PC-9 (cell line): ENCODE measurements around the gene SEL1L3.

Source experiments
- CTCF ChIP-seq: fragments of 200-600 bp; sonication (generic); conservative IDR thresholded peaks from 2 replicates; pipeline ENCODE4 v1.6.1; 2017; ENCODE audit warnings: mixed run types, antibody characterized with exemption, mild to moderate bottlenecking, moderate library complexity
- EZH2 ChIP-seq: fragments of 200-600 bp; sonication (generic); IDR thresholded peaks from 2 replicates; pipeline ENCODE4 v1.8.0; 2017; ENCODE audit warnings: antibody characterized with exemption, low read depth

DNA sequence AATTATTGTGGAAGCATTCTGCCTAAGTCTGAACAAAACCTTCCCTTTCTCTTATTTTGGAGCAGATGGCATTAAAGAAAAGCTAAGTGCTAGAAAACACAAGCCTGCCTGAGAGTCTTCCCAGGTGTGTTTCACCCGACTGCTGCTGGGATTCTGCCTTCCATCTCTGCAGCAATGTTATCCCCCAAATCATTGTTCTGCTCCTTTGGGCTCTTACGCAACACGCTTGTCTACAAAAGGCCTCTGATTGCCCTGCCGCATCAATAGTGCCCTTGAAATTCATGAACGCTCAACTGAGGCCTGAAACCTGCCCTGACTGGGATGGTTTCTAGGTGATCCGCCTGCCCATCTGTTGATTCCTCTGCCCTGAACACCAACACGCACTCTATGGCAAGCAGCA is 80.3 kb downstream of the SEL1L3 start:
- TF ChIP-seq CTCF (no peak), EZH2 (no peak)
